C1 segment of cervical spinal cord (tissue), 14 donors: ENCODE measurements around the gene MRPL23.
"Not testable (repeated sequence)": the region's sequence is repeated elsewhere in the genome, so short reads cannot be mapped to it uniquely, and the experiment has no call there.

Source experiments
- DNase-seq, 14 donors: peaks; one replicate each; lab custom pipeline; 2025; lab: John Stamatoyannopoulos, UW

MRPL23 gene

GRCh38 chr11:1933416-1934334 lies 13.5 kb upstream of the MRPL23 start:
- DNase-seq: no peak

GRCh38 chr11:1934335-1935155 lies 12.6 kb upstream of the MRPL23 start:
- no peak for DNase-seq

DNA sequence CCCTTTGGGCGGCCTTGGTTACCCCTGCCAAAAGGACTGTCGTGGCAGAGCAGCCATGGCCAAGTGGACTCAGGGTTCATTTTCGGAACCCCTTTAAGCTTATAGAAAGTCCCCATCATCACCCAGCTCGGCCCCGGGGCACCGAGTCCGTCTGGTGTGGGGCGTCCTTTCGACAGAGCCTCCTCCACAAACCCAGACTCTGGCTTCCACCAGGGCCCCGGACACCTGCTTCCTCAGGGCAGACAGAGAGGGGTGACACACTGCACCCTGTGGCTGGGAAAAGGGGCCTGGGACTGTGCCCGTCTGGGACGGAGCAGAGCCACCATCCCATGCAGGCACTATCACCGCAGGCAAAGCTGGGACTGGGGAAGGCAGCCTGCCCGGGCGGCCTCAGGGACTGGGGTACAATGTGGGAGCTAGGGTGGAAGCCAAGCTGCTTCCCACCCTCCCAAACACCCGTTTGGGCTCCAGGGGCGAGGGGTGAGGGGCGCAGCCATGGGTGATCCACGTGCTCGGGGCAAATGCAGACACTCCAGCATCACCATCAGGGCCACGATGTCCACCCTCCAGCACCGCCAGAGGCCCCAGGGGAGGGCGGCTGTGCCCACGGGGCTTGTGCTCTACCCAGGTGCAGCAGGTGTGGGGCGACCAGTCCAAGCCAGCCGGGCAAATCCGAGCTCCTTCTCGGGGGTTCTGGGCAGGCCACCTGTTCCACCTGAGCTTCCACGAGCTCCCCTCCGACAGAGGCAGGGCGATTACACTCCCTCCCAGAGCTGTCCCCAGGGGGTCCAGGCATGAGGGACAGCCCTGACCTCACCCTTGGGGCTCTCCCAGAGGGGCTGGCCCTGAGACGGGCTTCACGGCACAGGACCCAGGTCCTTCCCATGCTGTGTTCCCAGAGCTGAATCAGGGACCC lies 11.7 kb upstream of the MRPL23 start:
- no peak for DNase-seq

- no peak for DNase-seq
These were observed 10.9 kb upstream of the MRPL23 start for GRCh38 chr11:1936072-1936780.

DNA sequence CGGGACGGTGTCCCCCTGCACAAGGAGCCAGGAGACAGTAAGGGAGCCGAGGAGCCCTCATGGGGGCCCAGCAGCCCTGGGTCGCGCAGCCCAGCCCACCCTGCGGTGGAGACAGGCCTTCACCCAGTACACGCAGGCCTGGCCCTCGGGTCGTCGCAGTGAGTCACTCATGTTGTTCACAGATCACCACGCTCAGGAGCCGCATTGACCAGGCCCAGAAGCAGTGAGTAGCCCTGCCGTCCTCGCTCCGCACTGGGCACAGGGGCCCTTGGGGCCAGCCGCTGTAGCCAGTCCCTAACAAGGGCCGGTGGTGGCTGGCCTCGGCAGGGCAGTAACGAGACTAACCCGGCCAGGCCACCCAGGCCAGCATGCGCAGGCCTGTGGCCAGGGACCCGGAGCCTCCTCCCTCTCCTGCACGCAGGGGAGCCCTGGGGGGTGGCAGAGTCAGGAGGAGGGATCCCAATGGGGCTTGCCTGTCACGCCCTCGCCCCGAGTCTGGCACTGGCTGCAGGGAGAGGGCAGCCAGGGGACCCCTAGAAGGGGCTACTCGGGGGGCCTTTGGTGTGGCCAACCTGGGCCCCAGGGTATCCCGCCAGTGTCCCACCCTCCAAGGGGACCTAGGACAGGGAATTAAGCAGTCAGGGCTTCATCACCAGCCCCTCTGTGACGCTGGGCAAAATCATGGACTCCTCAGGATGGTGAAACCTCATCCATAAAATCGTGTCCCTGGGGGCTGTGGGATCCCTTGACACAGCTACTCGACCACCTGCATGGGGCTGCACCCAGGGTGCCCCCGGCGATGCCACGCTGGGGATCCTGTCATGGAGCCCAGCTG lies 10.1 kb upstream of the MRPL23 start:
- no peak for DNase-seq

- DNase-seq: no peak
These were observed 9.4 kb upstream of the MRPL23 start for GRCh38 chr11:1937616-1938342.

GRCh38 chr11:1938343-1939005 lies 8.7 kb upstream of the MRPL23 start:
- DNase-seq: no peak

GRCh38 chr11:1939006-1939625 lies 8.0 kb upstream of the MRPL23 start:
- no peak for DNase-seq

DNA sequence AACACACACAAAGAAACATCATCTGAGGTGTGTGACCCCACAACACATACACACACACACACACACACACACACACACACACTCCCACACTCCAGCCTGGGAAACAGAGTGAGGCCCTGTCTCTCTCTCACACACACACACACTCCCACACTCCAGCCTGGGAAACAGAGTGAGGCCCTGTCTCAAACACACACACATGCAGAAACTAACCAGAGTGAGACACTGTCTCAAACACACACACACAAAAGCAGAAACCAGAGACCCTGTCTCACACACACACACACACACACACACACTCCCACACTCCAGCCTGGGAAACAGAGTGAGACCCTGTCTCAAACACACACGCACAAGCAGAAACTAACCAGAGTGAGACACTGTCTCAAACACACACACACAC lies 7.3 kb upstream of the MRPL23 start:
- DNase-seq: not testable (repeated sequence)

DNA sequence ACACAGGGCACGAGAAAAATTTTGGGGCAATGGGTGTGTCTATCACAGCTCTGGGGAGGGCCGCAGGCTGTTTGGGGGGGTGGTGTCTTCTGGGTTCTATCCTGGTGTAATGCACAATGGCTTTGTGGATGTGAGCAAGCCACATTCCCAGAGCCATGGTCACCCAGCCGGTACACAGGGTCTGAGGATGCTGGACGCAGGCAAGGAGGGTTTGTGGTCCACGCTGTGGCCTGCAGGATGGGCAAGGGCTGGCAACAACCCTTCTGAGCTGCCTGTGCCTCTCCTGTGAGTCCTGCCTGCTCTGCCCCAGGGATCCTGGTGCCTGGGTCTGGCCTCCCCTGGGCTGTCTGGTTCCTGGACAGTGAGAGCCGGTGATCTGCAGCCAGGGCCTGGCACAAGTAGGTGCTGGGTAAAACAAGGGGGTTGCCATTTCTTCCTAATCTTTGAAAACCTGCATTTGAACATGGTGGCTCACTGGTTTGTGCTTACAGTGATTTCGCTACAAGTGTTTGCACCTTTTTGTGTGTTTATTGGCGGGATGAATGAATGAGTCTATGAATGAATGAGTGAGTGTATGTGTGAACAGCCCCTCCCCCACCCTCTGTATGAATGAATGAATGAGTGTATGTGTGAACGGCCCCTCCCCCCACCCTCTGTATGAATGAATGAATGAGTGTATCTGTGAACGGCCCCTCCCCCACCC lies 4.4 kb upstream of the MRPL23 start:
- no peak for DNase-seq

- no peak for DNase-seq
These were observed 3.6 kb upstream of the MRPL23 start for GRCh38 chr11:1943576-1943975.

GRCh38 chr11:1943977-1944376 lies 3.2 kb upstream of the MRPL23 start:
- no peak for DNase-seq

DNA sequence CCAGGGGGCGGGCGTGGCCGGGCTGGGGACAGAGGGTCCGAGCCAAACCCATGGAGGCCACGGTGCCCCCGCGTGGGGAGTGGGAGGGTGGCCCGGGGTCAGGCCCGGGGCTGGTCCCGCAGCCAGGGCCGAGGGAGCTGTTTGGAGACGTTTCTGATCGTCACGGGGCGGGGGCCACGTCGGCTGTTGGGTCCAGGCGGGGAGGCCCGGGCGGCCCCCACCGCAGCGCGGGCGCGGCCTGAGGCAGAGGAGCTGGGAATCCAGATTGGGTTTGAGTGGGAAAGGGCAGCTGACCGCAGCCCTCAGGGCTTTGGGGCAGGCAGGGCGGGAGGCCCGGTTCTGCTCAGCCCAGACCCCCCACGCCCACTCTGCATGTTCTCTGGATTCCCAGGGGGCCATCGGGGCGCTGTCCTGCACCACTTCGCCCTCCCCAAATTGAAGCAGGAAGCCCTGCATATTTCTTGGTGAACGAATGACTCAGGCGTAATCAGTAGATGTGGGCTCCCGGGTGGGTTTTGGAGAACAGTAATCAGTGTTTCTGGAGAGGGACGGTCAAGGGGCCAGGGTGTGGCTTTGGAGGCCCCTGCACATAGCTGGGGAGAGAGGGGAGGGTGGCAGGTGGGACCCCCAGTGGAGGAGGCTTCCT lies 583 bp downstream of the MRPL23 start:
- DNase-seq: no peak

DNA sequence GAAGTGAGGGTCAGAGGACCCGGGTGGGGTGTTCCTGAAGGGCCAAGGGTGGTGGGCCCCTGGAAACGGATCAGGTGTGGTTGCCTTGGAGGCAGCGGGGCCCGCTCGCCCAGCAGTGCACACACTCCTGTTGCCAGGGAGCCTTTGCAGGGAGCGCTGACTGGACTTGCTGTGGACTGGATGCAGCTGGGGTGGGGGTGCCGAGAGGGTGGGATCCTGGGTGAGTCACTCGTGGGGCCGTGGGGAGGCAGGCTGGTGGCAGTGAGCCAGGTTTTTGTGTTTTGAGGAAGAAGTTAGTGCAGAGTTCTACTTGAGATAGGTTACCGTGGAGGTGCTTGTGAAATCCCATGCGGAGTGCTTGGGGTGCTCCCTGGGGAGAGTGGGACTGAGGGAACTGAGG lies 1.3 kb downstream of the MRPL23 start:
- DNase-seq: no peak

DNA sequence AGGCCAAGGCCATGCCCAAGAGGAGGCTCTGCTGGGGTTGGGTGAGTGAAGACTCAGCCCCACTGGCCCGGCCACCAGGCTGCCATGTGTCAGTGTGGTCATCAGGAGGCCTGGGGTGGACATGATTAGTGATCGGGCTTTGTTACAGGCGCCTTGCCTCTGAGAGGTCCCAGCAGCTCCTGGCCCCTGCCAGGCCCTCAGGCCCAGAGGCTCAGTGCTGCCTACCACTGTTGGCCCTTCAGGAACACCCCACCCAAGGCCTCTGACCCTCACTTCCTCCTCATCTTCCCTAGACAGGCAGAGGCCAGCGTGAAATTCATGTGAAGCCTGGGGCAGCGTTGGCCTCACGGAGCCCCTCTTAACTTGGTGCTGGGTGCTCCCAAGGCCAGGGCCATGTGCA lies 2.2 kb downstream of the MRPL23 start:
- no peak for DNase-seq

GRCh38 chr11:1949922-1950321 lies 2.8 kb downstream of the MRPL23 start:
- no peak for DNase-seq

DNA sequence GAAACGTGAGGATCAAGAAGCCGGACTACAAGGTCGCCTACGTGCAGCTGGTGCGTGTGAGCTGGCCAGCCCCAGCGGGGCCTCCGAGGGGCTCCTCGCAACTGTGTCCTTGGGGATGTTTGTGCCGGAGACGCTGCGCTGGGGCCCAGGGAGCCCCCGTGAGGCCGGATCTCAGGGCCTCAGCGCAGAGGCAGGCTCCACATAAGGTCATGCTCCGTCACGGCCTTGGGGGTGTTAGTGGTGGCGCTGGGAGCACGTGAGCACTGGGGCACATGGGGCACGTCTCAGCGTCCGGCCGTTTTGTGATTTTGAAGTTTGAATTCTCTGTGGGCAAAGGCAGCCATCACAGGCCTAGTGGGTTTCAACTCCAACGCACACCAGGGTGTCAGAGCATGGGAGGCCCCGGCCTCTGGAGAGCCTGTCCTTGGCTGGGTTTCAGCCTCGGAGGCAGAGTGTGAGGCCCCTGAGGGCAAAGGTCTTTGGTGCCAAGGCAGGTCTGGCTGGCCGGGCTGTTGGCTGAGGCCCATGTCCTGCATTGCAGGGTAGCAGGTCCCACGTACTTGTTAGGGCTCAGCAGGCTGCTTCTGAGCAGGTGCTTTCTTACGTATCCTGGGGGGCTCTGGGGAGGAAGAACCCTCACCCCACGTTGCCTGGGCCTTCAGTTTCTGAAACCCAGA lies 5.8 kb downstream of the MRPL23 start:
- no peak for DNase-seq
